ENCODE measurements around the gene CYB5R2. TPM values are rescaled to one million over a fixed set of nuclear protein-coding genes. Genes with fewer than 3 reads are reported as not detected.

The CYB5R2 gene
- total RNA-seq, 6 experiments from 2014 or later, result 11.7 to 15.0 (median 12.4) TPM

DNA sequence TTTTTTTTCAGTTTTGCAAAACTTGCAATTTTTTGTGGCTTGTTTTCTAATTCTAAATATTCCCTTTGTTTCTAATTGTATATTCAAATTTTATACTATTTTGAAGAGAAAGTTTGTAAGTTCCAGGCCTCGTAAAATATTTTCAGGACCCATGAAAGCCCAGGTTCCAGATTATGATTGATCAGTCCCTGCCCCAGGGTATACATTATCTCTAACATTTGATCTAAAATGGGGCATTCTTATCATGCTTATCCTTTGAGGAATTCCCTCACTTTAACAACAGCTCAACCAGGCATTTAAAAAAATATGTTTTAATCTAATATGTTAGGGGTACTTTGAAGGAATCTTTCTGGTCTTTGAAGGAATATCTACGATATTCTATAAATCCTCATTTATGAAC, 26.4 kb downstream of the CYB5R2 start:
- peaks cover 33% of the 10 kb centered on the region for H3K4me1 Mint-ChIP-seq (ENCODE audit: low read depth)
- no peak overlapping the region for H3K4me3 Mint-ChIP-seq
- peaks cover 4% of the 10 kb centered on the region; the same call in 1 of the 2 replicates for H3K27me3 Mint-ChIP-seq (ENCODE audit: insufficient read depth)
- DNase-seq, result no peak
- TF ChIP-seq, protein P1, sequence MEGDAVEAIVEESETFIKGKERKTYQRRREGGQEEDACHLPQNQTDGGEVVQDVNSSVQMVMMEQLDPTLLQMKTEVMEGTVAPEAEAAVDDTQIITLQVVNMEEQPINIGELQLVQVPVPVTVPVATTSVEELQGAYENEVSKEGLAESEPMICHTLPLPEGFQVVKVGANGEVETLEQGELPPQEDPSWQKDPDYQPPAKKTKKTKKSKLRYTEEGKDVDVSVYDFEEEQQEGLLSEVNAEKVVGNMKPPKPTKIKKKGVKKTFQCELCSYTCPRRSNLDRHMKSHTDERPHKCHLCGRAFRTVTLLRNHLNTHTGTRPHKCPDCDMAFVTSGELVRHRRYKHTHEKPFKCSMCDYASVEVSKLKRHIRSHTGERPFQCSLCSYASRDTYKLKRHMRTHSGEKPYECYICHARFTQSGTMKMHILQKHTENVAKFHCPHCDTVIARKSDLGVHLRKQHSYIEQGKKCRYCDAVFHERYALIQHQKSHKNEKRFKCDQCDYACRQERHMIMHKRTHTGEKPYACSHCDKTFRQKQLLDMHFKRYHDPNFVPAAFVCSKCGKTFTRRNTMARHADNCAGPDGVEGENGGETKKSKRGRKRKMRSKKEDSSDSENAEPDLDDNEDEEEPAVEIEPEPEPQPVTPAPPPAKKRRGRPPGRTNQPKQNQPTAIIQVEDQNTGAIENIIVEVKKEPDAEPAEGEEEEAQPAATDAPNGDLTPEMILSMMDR (IDR thresholded peaks at IDR 0.05), result no peak
- no peak overlapping the region for H3K27ac Mint-ChIP-seq
- 0 out of 2 replicates have a peak, but pooled peaks cover 10% of the 10 kb centered on the region for H3K36me3 Mint-ChIP-seq (ENCODE audit: low read depth)
- H3K9me3 Mint-ChIP-seq, result no peaks in the 10 kb centered on the region

DNA sequence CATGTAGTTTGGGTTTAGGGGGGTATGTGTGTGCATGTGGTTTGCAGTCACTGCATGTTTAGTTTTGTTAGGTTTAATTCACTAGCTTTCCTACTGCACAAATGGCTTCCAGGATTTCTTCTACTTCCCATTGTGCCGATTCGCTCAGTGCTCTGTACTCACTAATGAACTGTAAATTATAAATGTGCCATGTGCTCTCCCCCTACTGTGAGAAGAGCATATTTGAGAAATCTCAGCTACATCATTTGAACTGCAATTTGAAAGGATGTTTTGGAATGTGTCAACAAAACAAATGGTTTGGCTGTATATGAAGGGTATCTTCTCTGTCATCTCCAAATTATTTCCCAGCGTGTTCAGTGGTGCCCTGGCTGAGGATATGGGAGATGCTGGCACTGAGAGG, 28.1 kb downstream of the CYB5R2 start:
- Mint-ChIP-seq H3K4me3 (no peak overlapping the region), H3K27me3 (ENCODE audit: insufficient read depth) (peaks cover 4% of the 10 kb centered on the region; the same call in 1 of the 2 replicates), H3K27ac (no peak overlapping the region; the same call in 1 of the 2 replicates), H3K9me3 (no peaks in the 10 kb centered on the region), H3K36me3 (ENCODE audit: low read depth) (0 out of 2 replicates have a peak, but pooled peaks cover 10% of the 10 kb centered on the region), H3K4me1 (ENCODE audit: low read depth) (peaks cover 18% of the 10 kb centered on the region)
- no peak for DNase-seq
- TF ChIP-seq, protein P1 (IDR thresholded peaks at IDR 0.05), result no peak

DNA sequence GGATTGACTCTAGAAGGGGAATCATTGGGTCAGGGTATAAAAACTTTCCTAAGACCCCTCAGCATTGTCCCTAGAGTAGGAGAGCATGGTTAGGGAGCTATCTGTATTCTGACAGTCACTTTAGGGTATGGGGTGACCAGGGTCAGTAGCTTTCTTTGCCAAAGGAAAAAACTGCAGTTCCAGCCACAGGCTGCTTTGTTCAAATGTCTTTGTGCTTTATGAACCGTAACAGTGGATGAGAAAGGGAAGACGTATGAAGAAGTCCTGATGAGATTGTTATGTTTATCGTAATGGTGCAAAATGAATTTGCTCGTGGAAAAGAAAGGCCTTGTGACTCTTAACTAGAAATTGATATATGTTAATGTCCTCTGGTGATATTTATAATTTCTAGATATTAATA, 30.0 kb downstream of the CYB5R2 start:
- Mint-ChIP-seq H3K27me3 (ENCODE audit: insufficient read depth) (peaks cover 4% of the 10 kb centered on the region; the same call in 1 of the 2 replicates), H3K36me3 (ENCODE audit: low read depth) (0 out of 2 replicates have a peak, but pooled peaks cover 4% of the 10 kb centered on the region), H3K9me3 (no peaks in the 10 kb centered on the region), H3K27ac (no peak overlapping the region), H3K4me3 (no peak overlapping the region), H3K4me1 (ENCODE audit: low read depth) (peaks cover 27% of the 10 kb centered on the region)
- DNase-seq, result no peak
- TF ChIP-seq, protein P1 (IDR thresholded peaks at IDR 0.05), result no peak

DNA sequence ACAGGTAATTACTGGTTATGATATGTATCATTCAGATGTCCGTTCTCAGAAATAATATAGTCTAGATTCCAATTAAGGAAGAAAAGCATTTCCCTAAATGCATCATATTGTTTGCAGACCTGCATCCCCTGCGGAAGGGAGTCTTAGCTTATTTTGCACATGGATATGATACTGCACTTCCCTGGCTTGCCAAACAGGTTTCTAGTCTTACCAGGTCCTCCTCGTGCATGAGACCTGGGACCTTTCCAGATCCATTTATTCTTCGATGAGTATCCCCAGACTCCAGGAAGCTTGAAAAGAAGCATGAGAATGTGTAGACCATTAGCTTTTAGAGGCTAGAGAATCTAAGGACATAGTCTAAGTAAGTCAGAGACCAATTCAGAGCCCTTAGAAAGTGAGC, 30.6 kb downstream of the CYB5R2 start:
- Mint-ChIP-seq H3K4me1 (ENCODE audit: low read depth) (peaks cover 33% of the 10 kb centered on the region), H3K27me3 (ENCODE audit: insufficient read depth) (peaks cover 4% of the 10 kb centered on the region; the same call in 1 of the 2 replicates), H3K36me3 (ENCODE audit: low read depth) (0 out of 2 replicates have a peak, but pooled peaks cover 4% of the 10 kb centered on the region), H3K9me3 (no peaks in the 10 kb centered on the region), H3K4me3 (no peak overlapping the region), H3K27ac (no peak overlapping the region)
- TF ChIP-seq, protein P1 (IDR thresholded peaks at IDR 0.05), result no peak
- DNase-seq, result no peak

DNA sequence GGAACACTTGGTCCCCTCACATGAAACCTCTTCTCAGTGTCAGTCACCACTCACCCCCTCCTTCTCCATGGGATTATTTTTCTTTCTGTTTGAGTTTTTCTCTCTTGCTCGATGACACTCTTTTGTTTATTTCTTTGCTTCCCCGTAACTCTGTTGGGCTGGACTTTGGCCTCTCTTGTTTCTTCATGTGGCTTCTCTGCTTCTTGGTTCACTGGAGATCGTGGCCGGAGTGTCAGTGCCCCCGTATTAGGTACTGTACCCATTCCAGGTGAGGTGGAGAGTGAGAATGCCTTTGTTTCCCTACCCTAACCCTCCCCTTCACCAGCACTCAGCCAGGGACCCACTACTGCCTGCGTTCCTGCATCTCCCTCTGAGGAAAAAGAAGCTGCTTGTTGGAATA, 32.5 kb downstream of the CYB5R2 start:
- Mint-ChIP-seq H3K4me1 (ENCODE audit: low read depth) (peaks cover 35% of the 10 kb centered on the region), H3K27me3 (ENCODE audit: insufficient read depth) (peaks cover 4% of the 10 kb centered on the region; the same call in 1 of the 2 replicates), H3K27ac (no peak overlapping the region), H3K9me3 (no peaks in the 10 kb centered on the region), H3K36me3 (ENCODE audit: low read depth) (peaks cover 9% of the 10 kb centered on the region; the same call in 1 of the 2 replicates), H3K4me3 (no peak overlapping the region)
- TF ChIP-seq, protein P1 (IDR thresholded peaks at IDR 0.05), result no peak
- DNase-seq, result no peak
